GM21528 (cell line): ENCODE data around the gene CALHM4.

ENCODE experiments used
- ATAC-seq: cut with Tn5 transposase; IDR thresholded peaks from one replicate; pipeline ENCODE4 v1.9.1; 2021; ENCODE audit warnings: mild to moderate bottlenecking, moderate library complexity; ENCODE audit not compliant: unreplicated experiment, low FRiP score

The CALHM4 gene

GRCh38 chr6:116536216-116536621 is 17.3 kb upstream of the CALHM4 start:
- ATAC-seq: no peak

- ATAC-seq: no peak
Observed at GRCh38 chr6:116542426-116542825, 11.1 kb upstream of the CALHM4 start.

DNA sequence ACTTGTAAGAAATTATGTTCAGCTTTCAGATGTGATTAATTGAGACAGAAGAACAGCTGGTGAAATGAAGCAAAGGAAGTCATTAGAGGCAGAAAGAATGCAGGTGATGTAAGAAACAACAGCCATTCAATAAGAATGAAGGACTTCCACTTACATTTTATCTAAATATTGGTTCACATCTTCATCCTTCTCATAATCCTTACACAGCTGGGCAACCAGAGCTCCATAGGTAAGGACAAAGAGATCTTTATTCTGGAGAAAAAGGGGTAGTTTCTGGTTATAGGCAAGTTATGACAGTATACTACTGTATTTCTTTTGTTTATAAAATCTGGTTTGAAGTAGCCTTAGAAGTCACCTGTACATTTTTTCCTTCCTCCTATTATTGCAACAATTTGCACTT is 10.4 kb upstream of the CALHM4 start:
- ATAC-seq: no peak

GRCh38 chr6:116545651-116546050 is 7.9 kb upstream of the CALHM4 start, which contains the start of gene TRAPPC3L:
Gene TRAPPC3L (minus strand): TSS chr6:116545684. CDS start chr6:116545514, 170 bp downstream.
- ATAC-seq: no peak

- no peak for ATAC-seq
Observed at GRCh38 chr6:116547358-116547757, 6.2 kb upstream of the CALHM4 start.

GRCh38 chr6:116550796-116551195 is 2.8 kb upstream of the CALHM4 start:
- no peak for ATAC-seq

- no peak for ATAC-seq
Observed at GRCh38 chr6:116556065-116556464, 2.5 kb downstream of the CALHM4 start.

- ATAC-seq: no peak
Observed at GRCh38 chr6:116556814-116557415, 3.4 kb downstream of the CALHM4 start.

- no peak for ATAC-seq
Observed at GRCh38 chr6:116557893-116558292, 4.3 kb downstream of the CALHM4 start.

GRCh38 chr6:116560130-116560529 is 6.6 kb downstream of the CALHM4 start:
- ATAC-seq: no peak

DNA sequence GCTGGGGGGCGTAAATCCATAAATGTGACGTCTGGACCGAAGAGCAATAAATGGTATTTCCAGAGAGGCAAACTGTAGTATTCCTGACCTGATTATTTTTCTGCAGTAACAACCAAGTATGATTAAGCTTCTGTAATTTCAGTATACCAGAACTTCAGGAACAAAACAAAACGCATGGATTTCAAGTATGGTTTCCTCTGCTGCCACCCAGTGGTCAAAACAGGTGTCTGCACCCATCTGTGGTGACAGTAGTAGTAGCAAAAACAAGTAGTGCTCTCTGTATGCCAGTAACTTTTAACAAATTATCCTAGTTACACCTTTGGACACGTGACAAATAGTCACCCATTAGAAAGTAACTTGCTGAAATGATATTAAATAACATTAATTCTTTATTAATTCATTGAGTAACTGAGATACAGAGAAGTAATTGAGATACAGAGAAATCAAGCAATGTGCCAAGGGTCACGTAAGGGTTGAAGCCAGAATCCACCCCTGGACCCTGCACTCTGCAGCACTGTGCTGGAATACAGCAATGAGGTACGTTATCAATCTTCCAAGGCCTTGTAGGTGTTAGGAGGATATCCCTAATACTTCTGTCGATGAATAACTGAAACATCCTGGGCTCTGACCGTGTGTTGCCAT is 7.9 kb downstream of the CALHM4 start:
- no peak for ATAC-seq

GRCh38 chr6:116562019-116562403 is 8.5 kb downstream of the CALHM4 start:
- ATAC-seq: no peak

DNA sequence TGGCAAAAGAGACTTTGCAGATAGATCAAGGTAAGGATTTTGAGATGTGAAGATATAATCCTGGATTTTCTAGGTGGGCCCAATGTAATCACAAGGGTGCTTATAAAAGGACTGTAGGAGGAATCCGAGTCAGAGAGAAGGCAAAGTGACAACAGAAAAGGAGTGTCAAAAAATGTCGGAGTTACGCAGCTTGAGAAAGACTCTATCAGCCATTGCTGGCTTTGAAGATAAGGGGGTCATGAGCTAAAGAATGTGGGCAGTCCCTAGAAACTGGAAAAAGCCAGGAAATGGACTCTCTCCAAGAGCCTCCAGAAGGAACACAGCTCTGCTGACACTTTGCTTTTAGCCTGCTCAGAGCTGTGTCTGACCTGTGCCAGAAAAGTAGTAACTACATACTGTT is 9.1 kb downstream of the CALHM4 start:
- ATAC-seq: no peak

DNA sequence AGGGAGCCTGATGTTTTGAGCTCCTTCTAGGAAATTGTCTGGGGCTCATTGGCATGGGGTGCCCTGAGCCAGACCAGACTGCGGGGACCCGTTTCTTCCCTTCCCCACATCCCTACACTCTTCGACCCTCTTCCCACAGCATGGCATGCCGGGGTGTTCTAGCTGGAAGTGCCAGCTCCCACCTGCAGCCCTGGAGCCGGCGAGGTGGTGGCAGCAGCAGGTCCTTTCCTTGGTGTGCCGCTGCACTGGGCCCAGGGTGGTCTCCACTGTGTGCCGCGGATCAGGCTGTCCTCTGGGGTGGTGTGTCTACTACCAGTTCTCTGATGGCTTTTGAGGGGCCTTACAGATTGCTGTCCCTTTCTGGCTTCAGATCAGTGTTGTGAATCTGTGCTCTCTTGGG is 10.3 kb downstream of the CALHM4 start:
- ATAC-seq: no peak

DNA sequence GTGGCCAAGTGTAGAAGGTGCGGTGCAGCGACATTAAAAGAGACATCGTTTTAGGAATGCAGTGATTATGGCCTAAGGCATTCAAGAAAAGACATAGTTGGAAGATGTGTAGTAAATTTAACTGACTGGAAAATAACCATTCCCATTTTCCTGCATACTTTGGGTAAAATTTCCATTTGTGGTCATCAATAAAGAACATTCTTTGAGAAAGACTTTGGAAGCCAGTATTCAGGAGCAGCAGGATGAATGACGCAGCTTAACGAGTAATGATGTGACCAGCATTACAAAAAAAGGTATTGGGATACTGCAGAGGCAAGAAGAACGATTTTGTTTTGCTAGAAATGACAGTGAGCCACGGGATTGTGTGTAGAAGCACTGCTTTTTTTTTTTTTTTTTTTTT is 10.8 kb downstream of the CALHM4 start:
- ATAC-seq: no peak

GRCh38 chr6:116564921-116565872 is 11.6 kb downstream of the CALHM4 start:
- no peak for ATAC-seq

- ATAC-seq: no peak
Observed at GRCh38 chr6:116568111-116568510, 14.6 kb downstream of the CALHM4 start.

DNA sequence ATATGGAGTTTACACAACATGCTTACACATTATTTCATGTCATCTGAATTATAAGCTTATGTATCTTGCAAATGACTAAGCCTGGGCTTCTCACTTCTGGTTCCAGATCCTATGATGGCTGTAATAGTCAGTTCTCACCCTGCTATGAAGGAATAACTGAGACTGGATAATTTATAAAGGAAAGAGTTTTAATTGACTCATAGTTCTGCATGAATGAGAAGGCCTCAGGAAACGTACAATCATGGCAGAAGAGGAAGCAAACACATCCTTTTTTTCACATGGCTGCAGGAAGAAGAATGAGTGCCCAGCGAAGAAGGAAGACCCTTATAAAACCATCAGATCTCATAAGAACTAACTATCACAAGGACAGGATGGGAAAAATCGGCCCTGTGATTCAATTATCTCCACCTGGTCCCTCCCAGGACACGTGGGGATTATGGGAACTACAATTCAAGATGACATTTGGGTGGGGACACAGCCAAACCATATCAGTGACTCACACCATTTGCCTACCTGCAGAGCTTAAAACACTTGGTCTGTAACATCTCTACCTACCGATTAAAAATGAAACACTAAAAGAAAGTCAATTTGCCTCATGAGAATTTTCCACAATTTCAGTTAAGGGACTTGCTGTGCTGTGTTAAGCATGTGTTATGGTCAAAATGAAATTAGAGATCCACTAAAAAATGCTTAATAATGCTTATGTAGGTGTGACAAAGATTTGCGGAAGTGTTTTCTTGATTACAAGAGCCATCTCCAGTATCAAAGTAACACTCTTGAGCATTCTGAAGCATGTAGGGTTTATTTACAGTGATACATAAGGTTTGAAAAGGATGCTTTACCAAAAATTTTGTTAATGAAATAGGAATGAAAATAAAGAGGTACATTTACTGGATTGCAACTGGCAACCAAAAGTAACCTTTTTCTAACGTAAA is 15.5 kb downstream of the CALHM4 start:
- no peak for ATAC-seq

DNA sequence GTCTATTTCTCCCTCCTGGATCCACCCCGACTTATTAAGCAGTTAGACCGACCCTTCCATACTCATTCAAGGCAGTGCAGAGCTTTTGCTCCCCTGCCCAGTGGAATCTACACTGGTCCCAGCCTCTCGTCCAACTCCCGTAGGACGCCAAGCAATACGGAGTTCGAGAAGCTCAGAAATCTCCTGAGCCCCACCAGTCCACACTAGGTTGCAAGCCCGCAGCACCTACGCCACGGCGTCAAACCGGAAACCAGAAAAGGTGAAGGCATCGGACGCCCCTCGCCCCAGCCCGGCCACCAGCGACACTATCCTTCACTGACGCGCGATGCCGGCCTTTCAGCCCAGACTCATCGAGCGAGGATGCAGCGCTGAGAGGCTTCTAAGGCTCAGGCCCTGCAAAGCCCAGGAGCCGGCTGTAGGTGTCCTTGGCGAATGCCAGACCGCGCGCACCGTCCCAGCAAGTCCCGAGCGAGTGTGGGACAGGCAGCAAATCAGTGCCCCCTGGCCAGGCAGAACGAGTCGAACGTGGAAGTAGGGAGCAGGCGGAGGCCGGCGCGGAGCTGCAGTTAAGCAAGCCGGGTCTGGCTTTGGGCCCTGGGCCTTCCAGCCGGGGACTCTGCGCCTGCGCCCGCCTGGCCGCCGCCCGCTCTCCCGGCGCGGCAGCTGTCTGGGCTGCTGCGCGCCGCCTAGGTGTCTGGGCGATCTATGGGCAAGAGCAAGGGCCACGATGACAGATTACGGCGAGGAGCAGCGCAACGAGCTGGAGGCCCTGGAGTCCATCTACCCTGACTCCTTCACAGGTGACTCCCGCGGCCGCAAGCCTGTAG is 17.5 kb downstream of the CALHM4 start, which contains the start of gene RWDD1:
TSS of gene RWDD1 (plus strand) at position 649 of the 827 bp plus-strand sequence. CDS start at position 728, 79 bp downstream.
- ATAC-seq: peak; percentile 97
